Measurements from ENCODE around the gene AUNIP.

Gene AUNIP

DNA sequence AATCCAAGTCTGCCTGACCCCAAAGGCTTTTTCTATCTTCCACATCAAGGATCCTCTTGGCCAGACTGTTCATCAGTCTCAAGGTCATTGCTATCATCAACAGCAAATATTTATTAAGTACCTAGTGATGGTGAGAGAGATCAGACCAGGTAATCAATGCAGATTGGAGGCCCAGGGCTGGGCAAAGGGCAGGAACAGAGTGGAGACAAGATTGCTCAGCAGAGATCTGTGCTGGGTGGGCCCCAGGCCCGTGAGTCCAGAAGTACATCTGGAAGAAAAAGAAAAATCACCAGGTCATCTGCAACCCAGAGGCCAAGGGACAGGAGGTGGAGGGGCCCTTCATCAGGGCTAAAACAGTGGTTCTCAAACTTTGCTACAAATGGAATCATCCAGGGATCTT, 26.3 kb upstream of the AUNIP start:
- DNase-seq = no peak

GRCh38 chr1:25881266-25881665, 22.0 kb upstream of the AUNIP start:
- DNase-seq = no peak

GRCh38 chr1:25880518-25880917, 21.3 kb upstream of the AUNIP start:
- DNase-seq = no peak

- no peak for DNase-seq
Measured at GRCh38 chr1:25879675-25880074, 20.4 kb upstream of the AUNIP start.

GRCh38 chr1:25878690-25879089, 19.4 kb upstream of the AUNIP start:
- DNase-seq = no peak

DNA sequence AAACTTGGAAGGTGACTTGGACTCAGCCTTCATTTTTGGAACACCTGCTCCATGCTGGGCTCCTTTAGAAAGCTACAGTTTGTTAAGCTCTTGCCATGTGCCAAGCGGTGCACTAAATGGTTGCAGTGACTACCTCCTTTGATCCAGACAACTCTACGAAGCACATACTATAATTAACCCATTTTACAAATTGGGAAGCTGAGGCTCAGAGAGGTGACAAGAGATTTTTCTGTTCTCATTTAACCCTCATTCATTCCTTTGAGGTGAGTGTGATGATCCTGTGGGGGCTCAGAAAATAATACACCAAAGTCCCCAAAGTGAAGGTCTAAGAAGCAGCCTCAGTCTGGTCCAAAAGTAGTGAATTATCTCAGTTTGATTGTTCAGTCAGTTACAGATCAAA, 17.9 kb upstream of the AUNIP start:
- DNase-seq = no peak

DNA sequence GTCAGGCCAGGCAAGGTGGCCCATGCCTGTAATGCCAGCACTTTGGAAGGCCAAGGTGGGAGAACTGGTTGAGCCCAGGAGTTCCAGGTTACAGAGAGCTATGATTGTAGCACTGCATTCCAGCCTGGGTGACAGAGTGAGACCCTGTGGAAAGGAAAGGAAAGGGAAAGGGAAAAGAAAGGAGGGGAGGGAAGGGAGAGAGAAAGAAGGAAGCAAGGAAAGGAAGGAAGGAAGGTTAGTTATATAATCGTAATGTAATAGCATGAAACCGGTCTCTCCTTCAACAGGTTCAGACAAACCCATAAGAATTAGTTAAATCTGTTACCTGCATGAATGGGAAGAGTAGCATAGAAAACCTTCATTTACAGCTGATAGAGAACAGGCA, 17.4 kb upstream of the AUNIP start:
- no peak for DNase-seq

- peak; percentile 22 for DNase-seq
Measured at GRCh38 chr1:25875856-25876692, 16.8 kb upstream of the AUNIP start.

DNA sequence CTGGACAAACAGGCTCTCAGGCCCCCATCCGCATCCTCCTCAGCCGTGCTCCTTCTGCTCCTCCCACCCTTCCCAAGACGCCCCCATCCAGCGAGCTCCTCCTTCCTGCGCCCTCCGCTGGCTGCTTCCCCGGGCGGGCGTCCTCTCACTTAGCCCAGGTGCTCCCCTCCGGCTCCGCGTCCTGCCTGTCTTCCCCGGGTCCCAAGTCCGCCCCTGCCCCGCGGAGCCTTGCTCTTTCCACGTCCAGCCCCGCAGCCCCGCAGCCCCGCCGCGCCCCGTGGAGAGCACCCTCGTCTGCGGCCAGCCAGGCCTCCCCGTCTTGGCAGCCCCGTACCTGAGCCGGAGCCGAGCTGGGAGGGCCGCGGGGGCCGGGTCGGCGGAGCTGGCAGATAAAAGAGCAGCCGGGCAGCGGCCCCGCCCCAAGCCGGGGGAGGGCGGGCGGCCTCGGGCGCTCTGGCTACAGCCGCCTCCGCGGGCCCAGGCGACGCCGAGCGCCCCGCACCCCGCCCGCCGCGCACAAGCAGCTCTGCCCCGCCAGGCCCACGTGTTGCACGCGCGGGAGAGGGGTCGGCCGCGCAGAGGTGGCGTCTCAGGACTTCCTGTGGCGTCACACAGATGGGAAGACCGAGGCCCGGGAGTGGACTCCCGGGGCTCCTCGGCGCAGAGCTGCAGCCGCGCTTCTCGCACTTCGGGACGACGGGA, 16.0 kb upstream of the AUNIP start, which contains the start of gene PAQR7:
Gene PAQR7, minus strand, starts transcription at position 555 of the 702 bp plus-strand sequence. CDS start 11,869 bp downstream, outside the sequence.
- DNase-seq = peak; percentile 57

DNA sequence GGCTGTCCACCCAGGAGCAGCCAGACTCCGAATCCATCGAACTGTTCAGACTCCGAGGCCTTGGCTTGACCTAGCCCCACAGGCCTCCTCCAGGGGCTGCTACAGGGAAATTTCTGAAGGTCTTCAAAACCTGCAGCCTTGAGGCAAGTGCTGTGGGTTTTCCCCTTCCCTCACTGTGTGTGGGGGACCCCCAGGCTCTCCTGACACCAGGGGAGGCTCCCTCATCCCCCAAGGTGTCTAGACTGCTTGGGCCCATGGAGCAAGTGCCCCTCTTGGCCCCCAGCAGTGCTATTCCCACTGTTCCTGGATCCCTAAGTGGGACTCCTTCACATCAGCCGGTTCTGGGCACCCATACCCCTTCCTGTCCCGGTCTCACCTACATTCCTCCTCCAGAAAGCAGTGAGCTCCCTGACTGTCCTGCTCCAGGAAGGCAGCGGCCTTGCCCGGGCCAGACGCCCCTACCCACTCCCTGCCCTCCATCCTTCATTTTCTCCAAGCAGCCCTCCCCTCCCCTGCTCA, 15.4 kb upstream of the AUNIP start:
- DNase-seq = no peak

DNA sequence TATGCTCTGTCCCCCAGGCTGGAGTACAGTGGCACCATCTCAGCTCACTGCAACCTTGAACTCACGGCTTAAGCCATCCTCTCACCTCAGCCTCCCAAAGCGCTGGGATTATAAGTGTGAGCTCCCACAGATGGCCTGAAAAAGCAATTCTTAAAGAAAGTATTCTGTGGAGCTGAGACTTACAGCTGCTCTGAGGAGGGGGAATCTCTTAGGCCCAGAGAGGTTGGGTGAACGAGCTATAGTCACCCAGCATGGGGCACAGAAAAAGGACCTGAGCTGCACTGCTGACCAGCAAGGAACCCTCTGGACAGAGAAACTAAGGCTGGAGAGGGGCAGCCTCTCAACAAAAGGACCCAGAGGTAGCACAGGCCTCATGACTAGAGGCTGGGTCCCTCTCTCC, 15.0 kb upstream of the AUNIP start:
- no peak for DNase-seq

DNA sequence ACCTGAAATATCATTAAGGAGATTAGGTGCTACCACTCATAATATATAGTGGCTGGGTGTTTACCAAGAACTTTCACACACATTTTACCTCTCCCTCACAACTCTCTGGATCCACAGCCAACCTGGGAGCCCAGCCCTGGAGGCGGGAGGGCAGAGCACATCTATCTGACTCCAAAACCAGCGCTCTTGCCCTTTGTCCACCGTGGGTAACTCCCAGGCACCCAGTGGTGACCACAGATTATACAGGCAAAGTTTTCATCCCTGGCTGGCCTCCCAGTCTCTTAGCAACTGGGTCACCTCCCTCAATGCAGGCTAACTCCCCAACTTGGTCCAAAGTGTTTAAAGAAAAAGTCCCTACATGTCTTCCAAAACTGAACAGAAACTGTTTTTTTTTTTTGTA, 13.9 kb upstream of the AUNIP start:
- DNase-seq = no peak

DNA sequence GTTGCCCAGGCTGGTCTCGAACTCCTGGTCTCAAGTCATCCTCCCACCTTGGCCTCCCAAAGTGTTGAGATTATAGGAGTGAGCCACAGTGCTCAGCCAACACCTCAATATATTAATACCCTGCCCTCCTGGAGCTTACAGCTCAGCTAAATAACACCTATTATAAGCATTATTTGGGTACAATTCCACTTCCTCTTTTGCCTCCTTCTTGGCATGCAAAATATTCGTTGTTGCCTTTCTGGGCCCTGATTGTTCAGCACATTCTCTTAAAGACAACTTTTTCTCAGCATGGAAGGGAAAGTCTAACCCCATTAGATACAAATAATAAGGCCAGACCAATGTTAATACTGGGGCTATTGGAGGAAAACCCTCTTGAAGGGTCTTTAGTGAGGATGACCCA, 13.5 kb upstream of the AUNIP start:
- no peak for DNase-seq

- DNase-seq = no peak
Measured at GRCh38 chr1:25871704-25872494, 12.6 kb upstream of the AUNIP start.

DNA sequence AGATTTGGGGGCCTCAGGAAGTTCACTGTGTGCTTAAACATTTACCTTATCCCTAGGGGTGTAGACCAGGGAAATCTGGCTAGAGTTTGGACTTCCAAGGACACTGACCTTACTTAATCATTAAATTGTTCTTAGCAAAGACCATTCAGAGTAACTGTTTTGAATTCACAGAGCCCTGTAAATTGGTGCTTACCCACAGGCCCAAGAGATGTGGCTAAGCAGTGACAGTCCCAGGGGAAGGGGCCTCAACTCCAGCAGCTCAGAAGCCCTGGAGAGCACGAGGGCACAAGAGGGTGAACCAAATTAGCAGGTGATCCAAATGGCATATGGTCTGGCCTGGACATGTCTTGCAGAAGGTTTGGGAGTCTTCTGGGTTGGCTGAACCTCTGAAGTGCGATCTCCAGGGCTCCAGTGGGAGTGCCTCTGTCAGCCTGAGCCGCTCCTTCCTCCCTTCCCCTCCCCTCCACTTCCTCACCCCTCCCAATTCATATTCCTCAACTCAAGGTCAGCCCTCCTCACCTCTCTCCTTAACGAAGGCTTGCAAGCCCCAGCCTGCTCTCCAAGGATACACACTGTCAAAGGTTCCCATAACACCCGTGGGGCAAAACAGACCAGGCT, 11.9 kb upstream of the AUNIP start:
- DNase-seq = no peak

DNA sequence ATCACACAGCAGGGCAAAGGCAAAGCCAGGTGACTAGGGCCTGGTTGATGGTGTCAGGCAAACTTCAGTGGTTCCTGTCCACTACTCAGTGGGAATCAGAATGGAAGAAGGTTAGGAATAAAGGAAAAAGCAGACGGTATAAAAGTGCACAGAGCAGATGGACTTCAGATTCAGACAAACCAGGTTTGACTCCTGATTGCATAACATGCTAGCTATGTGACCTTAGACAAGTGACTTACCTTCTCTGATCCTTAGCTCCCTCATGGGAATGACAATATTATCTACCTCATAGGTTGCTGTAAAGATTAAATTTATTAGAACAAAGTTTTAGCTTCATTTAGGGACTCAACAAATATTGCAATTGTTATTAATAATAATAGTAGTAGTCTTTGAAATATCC, 11.4 kb upstream of the AUNIP start:
- DNase-seq = no peak

GRCh38 chr1:25869909-25870606, 10.8 kb upstream of the AUNIP start:
- DNase-seq = no peak

GRCh38 chr1:25867210-25867991, 8.1 kb upstream of the AUNIP start:
- DNase-seq = no peak

- DNase-seq = no peak
Measured at GRCh38 chr1:25866288-25866687, 7.0 kb upstream of the AUNIP start.

DNA sequence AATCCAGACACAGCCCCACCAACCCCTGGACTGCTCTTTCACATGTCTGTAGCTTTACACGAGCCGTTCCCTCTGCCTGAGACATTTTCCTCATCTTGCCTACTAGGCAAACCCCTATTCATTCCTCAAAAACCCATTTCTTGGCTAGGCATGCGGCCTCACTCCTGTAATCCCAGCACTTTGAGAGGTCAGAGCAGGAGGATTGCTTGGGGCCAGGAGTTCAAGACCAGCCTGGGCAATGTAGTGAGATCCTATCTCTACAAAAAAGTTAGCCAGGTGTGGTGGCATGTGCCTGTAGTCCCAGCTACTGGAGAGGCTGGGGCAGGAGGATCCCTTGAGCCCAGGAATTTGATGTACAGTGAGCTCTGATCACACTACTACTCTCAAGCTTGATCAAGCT, 5.2 kb upstream of the AUNIP start:
- DNase-seq = no peak

GRCh38 chr1:25863486-25864262, 4.4 kb upstream of the AUNIP start:
- DNase-seq = no peak
